HG03460 (cell line): Measurements from ENCODE around the gene PKNOX2.

ENCODE experiments used
- ATAC-seq: cut with Tn5 transposase; IDR thresholded peaks from one replicate; pipeline ENCODE4 v1.9.1; 2021; ENCODE audit not compliant: unreplicated experiment

The PKNOX2 gene

DNA sequence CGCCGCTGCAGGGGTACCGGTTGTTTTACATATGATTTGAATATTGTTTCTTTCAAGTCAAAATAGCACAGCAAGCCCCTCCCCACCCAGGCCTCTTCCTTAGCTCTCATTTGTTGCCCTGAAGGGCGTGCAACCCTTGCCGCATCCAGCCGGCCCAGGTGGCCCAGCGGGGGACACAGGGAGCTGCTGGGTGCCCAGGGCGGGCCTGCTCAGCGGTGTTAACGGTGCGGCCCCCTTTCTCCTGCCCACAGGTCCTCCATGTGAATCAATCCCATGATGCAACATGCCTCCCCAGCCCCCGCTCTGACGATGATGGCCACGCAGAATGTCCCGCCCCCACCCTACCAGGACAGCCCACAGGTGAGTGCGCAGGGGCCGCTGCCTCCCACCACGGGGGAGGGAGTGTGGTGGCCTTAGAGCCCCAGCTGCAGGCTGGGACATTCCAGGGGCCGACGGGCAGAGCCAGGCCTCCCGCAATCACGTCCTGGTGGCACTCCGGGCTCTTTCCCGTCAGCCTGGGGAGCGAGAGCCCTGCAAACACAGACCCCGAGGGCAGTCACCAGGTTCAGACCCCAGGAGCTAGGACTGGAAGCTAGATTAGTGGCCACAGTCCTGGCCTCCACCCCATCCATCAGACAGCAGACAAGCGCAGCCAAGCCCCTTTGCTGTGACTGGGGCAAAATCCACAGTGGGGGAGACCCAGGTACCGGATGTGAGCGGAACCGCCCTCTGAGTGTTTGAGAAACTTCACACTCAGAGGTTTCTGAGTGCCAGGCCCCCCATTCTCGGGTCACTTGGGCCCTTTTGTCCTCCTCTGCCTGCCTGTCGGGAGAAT is 186.7 kb downstream of the PKNOX2 start:
- no peak for ATAC-seq

DNA sequence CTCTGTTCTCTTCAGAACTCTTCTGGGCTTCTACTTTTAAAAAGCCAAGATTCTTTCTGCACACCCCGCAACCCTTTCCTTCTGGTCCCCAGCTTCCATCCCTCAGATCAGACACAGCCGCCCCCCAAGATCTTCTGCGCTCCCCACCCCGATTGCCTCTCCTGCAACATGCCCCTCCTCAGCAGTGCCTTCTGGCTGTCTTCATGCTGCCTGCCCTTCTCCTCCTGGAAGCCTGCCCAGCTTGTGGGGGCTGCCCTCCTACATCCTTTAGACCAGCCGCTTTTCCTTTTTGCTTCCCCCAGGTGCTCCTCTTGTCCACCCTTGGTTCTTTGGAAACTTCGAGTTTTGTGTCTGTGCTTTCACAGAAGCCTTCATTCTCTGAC is 187.3 kb downstream of the PKNOX2 start:
- no peak for ATAC-seq

DNA sequence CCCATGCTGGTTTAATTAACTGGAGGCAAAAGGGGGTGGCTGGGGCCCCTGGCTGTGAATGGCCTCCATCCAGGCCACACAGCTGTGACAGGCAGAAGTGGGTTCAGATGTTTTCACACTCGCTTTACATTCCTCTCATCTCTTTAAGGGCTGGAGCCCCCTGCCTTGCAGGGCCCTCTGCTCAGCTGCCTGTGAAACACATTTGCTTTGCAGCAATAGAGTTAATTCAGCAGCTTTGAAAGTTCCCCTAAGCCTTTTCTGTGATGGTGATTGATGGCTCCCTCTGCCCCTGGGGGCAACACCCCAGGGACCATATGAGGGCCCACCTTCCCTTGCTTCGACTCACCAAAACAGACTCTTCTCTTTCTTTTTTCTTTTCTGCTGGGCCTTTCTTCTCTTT is 192.2 kb downstream of the PKNOX2 start:
- ATAC-seq: no peak

DNA sequence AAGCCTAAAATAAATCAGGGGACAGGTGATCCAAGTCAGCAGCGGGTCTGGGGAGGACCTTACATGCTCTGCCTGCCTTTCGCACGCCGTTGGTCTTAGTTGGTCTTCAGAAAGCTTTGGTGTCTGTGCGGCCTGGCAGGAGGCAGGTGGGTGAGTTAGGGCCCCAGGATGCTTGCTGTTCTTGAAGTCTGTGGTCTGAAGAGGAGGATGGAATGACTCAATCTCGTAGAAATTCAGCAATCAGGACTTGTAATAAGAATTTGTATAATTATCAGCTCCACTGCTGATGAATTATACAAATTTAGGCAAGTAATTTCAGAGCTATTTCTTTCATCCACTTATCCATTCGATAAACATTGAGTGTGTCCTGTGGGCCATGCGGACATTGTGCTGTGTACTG is 193.0 kb downstream of the PKNOX2 start:
- ATAC-seq: no peak

DNA sequence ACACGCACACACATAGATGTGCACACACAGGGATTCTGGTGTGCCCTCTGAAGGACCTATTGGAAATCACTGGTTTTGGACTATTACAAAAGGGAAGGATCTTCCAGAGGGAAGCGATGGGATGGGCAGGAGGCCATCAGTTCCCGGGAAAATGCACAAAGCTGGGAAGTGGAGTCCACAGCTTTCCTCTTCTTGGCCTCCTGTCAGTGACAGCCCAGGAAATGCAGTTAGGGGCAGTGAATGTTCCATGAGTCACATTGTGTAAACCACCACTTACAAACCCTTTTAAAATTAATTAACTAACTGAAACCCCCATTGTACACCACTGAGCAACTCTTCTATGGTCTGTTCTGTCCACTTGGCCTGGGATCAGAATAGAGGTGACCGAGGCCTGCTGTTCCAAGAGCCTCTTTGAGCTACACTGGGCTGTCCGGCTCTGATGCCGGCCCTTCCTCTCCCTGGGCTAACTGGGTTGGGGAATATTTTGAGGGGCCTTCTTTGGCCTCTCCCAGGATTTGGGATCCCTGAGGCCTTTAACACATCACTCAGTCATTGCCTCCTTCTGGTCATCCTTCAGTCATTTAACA is 193.8 kb downstream of the PKNOX2 start:
- no peak for ATAC-seq

DNA sequence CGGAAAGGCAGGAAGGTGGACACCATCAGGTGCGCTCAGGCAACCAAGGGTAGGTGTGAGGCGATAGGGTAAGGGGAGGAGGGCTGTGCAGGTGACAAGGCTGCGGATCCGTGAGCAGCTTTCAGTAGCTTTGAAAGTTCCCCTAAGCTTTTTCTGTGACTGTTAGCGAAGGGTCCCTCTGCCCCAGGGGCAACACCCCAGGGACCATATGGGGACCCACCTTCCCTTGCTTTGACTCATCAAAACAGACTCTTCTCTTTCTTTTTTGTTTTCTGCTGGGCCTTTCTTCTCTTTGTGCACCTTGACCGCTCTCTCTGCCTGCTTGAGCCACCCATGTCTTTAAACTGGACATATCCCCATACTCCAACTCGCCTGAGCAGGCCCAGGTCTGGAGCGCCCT is 194.6 kb downstream of the PKNOX2 start:
- ATAC-seq: no peak

DNA sequence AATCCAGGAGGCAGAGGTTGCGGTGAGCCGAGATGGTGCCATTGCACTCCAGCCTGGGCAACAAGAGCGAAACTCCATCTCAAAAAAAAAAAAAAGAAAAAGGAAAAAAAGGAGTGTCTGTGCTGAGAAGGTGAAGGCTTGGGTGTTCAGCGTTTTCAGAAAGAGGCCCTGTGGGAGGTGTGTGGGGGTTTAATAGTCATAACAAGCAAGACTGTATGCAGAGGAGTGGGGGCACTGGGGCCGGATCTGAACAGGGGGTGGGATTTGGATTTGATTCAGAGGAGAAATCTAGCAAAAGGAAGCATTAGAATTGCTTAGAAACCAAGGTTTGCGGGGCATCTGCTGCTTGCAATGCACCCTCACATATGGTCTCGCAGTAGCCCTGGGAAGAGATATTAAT is 195.5 kb downstream of the PKNOX2 start:
- no peak for ATAC-seq

DNA sequence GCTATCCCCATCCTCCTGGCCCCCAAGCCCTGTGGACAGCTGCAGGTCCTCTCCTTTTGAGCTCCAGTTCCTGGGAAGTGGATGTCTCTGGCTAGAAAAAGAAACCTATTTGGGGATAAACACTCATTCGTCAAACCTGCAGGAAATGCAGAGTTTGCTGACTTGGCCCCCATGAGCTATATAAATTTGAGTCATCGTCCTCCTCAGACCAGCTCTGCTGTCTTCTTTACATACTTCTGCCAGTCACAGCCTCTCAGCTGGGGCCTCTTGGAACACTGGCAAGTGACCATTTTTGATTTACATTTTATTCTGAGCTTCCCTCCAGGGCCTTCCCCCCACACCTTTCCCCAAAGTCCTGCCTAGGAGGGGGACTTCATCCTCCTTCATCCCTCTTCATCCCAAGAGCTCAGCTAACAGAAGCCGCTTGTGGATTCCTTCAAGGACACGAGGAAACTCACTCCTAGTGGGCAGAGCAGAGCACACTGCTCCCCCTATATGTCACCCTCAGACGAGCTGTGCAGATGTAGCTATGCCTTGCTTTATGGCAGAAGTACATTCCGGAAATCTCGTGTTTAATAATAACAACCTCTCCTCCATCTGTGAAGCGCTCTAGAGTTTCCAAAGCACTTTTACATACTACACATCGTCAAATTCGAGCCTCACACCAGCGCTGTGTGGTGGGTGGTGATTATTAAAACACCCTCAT is 199.7 kb downstream of the PKNOX2 start:
- ATAC-seq: no peak

DNA sequence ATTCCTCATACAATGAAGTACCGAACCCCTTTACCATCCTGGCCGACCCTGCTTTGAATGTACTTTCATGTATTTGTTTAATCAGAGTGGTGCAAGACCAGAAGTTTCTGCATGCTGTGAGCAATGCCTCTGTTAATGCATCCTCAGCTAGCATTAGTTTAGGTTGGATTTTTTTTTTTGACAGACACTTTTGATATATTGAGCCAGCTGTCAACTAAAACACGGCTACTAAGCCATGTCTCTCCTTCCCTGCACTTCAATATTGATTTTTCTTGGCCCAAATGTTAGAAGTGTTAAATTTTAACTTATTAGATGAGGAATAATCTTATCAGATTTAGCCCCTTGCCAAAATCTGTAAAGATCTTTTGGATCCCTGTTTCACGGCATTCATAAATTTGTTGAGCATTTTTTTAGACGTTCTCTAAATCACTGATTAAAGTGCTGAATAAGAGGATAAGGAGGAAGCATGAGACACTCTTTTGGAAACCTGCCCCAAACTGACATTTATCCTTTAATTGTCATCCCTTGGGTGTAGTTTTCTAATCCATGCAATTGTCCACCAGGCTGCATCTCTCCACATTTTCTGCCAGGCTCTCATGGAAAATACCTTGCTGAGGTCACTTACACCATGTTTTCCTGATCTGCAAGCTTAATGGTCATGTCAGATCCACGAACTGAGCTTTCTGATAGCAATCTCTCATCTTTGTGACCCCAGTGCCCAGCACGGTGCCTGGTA is 200.8 kb downstream of the PKNOX2 start:
- ATAC-seq: no peak

DNA sequence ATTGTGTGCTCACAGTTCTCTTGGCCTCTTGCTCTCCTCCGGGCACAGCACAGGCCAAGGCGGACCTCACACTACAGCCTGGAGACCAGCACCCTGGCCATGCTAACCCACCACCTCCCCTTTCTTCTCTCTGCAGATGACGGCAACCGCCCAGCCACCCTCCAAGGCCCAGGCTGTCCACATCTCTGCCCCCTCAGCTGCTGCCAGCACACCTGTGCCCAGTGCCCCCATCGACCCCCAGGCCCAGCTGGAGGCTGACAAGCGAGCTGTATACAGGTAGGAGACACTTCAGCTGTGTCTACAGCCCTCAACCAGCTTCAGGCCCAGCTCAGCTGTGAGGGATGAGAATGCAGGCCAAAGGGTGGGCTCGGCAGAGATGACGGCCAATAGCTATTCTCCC is 203.2 kb downstream of the PKNOX2 start:
- ATAC-seq: no peak

DNA sequence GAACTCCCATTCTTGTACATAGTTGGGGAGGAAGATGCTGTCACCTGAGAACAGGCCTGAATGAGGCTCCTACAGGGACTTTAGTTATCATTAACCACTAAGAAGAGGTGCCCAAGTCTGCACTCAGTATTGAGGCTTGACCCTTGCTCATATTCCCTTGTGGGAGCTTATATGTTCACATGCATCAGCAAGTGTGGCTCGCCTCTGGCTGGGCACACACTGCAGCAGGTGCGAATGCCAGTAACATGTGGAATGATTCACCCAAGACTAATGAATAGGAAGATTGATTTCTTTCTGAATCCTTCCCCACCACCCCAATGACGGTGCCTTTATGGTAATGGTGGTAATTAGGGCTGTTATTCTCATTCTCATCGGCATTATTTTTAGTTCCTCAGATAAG is 204.2 kb downstream of the PKNOX2 start:
- no peak for ATAC-seq

DNA sequence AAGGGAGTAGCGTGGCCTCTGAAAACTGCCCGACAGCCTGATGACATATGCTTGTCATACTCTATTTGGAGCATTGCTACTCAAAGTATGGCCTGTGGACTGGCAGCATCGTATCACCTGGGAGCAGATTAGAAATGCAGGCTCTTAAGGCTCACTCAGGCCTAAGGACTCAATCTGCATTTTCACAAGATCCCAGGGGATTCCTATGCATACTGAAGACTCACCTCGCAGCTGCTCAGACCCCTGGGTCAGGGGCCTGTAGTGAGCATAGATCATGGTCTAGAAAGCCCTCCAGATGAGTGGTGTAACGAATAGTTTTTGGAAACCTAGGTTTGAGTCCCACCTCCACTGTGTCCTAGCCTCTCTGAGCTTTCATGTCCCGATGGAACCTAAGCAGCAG is 205.3 kb downstream of the PKNOX2 start:
- no peak for ATAC-seq

DNA sequence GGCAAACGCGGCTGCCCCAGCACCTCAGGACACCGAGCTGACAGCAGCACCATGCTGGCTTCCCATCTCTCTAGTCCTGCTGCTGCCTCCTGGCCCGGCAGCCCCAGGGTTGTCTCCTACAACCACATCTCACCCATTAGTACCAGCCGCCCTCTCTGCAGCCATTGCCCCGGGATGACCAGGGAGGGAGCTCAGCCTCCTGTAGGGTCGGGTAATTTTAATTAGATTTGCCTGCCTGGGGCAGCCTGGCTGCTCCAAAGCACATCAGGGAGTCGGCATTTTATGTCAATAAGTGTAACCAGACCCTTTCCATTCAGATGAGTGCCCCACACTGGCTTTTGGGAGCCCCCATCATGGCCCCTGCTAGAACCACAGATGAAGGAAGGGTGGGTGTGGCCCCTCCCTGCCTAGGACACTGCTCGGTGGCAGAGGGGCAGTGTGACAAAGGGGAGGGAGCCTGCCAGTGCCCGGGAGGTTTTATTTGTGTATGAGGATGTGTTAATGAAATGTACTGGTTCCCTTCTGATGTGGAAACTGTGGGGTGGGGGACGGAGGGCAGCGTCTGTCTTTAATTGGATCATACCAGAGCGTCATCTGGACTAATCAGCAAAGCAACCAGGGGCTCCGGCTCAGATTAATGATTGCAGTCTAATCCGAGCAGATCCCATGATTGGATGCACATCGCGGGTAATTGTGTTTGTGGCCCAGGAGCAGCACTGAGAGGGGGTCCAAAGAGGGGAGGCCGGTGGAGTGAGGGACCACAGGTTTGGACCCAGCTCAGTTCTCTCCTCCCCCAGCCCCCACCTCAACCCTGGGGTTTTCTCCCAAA is 206.2 kb downstream of the PKNOX2 start:
- no peak for ATAC-seq

DNA sequence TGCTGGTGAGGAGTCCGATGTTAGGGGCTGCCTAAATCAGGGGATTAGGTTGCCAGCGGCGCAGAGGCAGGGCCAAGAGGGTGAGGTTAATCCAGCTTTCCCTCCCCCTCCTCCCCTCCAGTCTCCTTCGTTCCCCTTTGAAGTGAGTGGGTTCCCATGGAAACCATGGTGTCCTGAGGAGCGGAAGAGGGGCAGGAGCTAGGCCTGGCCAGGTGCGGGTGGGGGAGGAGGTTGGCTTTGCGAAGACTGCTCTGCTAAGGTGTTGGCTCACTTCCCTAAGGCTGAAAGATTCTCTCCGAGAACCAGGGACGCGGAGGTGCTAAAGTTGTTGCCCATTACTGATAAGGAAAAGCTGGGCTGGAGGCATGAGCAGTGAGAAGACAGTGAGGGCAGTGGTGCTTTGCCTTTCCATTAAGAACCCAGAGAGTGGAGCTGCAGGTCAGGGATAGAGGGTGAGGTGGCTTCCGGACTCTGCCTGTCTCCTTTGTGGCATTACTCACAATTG is 206.9 kb downstream of the PKNOX2 start:
- ATAC-seq: no peak

DNA sequence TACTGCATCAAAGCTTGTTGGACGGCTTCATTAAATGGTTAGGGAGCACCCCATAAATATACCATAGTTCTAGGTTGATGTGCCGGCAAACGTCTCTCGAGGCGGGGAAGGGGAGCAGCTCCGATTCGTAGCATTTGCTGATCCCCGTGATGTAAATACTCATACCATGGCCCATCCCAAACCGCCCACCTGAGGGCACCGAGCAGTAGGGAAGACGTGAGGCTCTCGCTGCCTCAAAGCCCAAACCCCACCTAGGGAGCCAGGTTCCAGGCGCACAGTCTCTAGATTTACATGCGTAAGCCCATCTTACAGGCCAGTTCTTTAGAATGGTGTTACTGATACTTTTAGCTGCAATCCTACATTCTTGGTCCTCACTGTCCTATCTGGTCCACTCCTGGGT is 207.5 kb downstream of the PKNOX2 start:
- ATAC-seq: no peak

DNA sequence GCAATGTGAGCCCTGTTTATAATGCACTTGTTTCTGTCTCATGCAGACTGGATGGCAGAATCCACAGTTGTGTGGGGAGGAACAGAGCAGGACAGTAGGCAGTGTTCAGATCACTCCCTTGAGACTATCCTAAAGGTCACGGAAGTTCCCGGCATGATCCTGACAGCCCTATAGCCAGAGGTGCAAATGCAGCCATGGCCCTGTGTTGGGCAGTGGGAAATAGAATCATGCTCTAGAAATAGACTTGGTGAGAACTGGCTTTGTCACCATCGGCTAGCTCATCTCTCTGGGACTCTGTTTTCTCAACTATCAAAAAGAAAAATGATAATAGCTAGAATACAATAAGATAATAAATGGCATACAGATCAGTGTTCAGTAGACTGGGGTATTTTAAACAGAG is 208.4 kb downstream of the PKNOX2 start:
- ATAC-seq: no peak

DNA sequence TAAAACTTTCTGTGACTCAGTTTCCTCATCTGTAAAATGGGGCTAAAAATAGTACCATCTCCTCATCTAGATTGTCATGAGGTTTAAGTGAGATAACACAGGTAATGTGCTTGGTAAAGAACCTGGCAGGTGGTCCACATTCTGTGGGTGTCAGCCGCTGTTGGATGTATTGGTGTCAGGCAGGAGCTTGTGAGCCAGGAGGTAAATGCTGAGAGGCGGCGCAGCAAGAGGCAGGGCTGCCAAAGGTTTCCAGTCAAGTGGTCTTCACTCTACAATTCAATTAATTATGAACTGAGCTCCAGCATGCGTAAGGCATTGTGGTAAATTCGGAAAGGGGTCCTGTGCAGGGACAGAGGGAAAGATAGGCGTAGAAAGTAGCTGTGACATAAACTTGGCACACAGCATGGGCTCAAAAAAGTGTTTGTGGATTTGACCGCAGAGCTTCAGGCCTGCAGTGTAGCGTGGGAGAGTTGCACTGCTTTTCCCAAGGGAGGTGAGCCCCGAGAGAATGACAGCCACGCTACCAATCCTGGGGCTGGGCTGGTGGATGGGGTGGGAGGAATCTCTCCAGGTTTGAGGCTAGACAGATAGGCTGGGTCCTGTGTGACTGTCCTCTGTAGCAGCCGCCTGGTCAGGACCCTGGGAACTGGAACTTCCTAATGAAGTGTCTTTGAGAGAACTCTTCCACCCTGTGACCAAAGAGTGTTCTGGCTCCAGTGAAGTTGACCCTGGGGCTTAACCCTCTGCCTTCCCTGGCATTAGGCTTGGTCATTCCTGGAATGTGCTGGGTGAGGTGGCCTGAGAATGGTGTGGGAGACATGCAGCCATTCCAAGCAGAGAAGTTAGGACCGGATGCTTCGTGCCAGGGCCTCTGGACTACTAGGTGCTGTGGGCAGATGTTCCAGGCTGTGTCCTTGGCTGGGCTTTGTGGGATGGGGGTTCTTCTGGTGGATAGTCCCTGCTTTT is 209.2 kb downstream of the PKNOX2 start:
- no peak for ATAC-seq

DNA sequence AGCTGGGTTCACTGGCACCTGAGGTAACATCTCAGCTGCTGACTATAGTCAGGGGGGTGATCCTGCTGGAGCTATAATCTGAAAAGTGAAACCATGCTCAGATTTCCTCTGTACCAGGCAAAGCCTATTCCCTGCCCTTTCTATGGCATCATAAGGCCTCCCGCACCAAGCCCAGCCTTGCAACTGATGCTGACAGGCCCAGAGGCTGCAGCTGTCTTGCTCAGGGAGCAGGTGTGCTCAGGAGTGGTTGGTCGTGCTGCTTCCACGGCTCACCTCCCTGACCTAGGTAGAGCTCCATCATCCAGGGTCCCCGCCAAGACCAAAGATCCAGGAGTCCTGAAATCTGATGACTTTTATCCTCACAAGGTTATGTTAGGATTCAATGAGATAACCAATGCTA is 209.8 kb downstream of the PKNOX2 start:
- ATAC-seq: no peak

DNA sequence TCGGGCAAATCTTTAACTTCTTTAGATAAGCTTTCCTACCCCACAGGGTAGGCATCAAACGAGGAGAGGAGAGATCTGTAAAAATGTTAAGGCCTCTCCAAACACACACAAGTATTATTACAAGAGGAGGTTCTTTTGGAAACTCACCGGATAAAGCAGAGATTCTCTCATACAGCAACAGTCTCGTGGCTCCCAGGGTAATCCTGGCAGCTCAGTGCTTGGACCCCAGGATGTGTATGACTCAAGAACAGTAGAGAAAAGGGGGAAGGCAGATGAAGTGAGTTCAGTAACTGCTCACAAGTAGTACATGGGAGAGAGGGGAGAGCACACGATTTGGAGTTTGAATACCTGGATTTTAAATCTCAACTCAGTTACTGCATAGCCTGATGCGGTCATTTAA is 210.6 kb downstream of the PKNOX2 start:
- ATAC-seq: no peak
